Measurements from ENCODE around the gene TAF1B. TPM values are rescaled to one million over a fixed set of nuclear protein-coding genes. Genes with fewer than 3 reads are reported as not detected.
A peak's percentile ranks its signal among the peaks of the same experiment; 100 is the strongest.

The TAF1B gene
- 10 to 100 TPM; 22.0 to 22.1 TPM for total RNA-seq
- polyA plus RNA-seq (ENCODE audit: insufficient read length in 6 of 6): 10 to 100 TPM; 26.3 to 33.9 (median 30.4) TPM
- long read RNA-seq, donor 1, transcript TAF1B-201 (15 exons, 2,387 nt): major isoform, 5 of 5 reads
- long read RNA-seq, donor 1, partial matches to known transcripts: 0 of 5 reads
- long read RNA-seq, donor 1, other reads (novel, unspliced or antisense): 0 of 5 reads
- long read RNA-seq, donor 2, transcript TAF1B-201 (15 exons, 2,387 nt): major isoform, 5 of 7 reads
- long read RNA-seq, donor 2, partial matches to known transcripts: 0 of 7 reads
- long read RNA-seq, donor 2, other reads (novel, unspliced or antisense): 0 of 7 reads
- long read RNA-seq, donor 3, partial matches to known transcripts: 0 of 4 reads
- long read RNA-seq, donor 3, other reads (novel, unspliced or antisense): 0 of 4 reads
- long read RNA-seq, donor 4, transcript TAF1B-201 (15 exons, 2,387 nt): major isoform, 5 of 15 reads
- long read RNA-seq, donor 4, partial matches to known transcripts: 9 of 15 reads
- long read RNA-seq, donor 4, other reads (novel, unspliced or antisense): 0 of 15 reads
- long read RNA-seq, donor 5, partial matches to known transcripts: 0 of 1 reads
- long read RNA-seq, donor 5, other reads (novel, unspliced or antisense): 0 of 1 reads
- long read RNA-seq, donor 6: 0 reads
- long read RNA-seq, donor 7, partial matches to known transcripts: 0 of 3 reads
- long read RNA-seq, donor 7, other reads (novel, unspliced or antisense): 0 of 3 reads
- long read RNA-seq, donor 8, partial matches to known transcripts: 0 of 1 reads
- long read RNA-seq, donor 8, other reads (novel, unspliced or antisense): 0 of 1 reads
- long read RNA-seq, donor 9: 0 reads
- long read RNA-seq, donor 10, partial matches to known transcripts: 6 of 8 reads
- long read RNA-seq, donor 10, other reads (novel, unspliced or antisense): 2 of 8 reads
- long read RNA-seq, donor 11, partial matches to known transcripts: 0 of 1 reads
- long read RNA-seq, donor 11, other reads (novel, unspliced or antisense): 0 of 1 reads
- long read RNA-seq, donor 12, partial matches to known transcripts: 0 of 1 reads
- long read RNA-seq, donor 12, other reads (novel, unspliced or antisense): 0 of 1 reads

DNA sequence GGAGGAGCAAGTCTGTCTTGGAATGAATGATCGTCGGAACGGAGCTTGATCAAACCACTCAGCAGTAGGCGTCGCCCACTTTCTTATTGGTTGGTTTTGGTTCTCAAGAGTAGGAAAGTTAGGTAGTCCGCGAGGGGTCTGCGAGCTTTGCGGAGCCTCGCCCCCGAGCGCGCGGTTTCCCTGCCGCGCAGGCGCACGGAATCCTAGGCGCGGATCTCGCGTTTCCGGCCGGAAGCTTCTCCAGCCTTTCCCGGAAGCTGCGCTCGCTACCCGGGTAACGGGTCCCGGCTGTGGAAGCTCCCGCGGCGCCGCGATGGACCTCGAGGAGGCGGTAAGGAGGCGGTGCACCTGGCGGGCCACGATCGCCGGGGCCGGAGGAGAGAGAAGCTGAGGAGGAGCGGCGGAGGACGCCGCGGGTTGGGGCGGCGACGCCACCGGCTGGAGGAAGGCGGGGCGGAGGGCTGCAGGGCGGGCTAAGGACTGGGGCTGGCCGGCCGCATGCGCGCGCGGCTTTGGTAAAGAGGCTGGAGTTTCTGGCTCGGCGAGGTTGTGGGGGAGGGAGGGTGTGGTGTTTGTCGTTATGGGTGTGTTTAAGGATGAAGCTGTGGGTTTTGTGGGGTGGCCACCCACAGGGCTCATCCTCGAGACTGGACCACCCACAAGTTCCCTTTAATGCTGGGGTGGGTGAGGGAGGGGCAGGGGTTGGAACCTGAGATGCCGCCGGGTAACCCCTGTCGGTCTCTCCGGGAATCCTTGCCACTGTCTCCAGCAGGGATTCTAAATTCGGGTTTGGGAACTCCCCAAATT is at the start of gene TAF1B:
Gene TAF1B (plus strand): TSS at position 246 of the 807 bp plus-strand sequence. CDS start 68 bp downstream, at position 314.
- no peak for TF ChIP-seq CTCF (IDR thresholded peaks at IDR 0.05)
- peak within 1 kb of the TSS; percentile 64 to 67 for H3K4me3 ChIP-seq
- H3K27ac ChIP-seq: peak within 1 kb of the TSS; percentile 88 to 91
- H3K9me3 ChIP-seq: no peaks in the 10 kb centered on the region
- H3K36me3 ChIP-seq: peaks cover 0 to 19% of the 10 kb centered on the region in 2 donors
- peak; percentile 92 to 96 (median 95) for DNase-seq
- H3K27me3 ChIP-seq: no peaks in the 10 kb centered on the region
- peak; percentile 98 for ATAC-seq
- H3K4me1 ChIP-seq: peaks cover 0 to 34% of the 10 kb centered on the region in 2 donors
- intact Hi-C loops (cut with DNase I): no loop called here

DNA sequence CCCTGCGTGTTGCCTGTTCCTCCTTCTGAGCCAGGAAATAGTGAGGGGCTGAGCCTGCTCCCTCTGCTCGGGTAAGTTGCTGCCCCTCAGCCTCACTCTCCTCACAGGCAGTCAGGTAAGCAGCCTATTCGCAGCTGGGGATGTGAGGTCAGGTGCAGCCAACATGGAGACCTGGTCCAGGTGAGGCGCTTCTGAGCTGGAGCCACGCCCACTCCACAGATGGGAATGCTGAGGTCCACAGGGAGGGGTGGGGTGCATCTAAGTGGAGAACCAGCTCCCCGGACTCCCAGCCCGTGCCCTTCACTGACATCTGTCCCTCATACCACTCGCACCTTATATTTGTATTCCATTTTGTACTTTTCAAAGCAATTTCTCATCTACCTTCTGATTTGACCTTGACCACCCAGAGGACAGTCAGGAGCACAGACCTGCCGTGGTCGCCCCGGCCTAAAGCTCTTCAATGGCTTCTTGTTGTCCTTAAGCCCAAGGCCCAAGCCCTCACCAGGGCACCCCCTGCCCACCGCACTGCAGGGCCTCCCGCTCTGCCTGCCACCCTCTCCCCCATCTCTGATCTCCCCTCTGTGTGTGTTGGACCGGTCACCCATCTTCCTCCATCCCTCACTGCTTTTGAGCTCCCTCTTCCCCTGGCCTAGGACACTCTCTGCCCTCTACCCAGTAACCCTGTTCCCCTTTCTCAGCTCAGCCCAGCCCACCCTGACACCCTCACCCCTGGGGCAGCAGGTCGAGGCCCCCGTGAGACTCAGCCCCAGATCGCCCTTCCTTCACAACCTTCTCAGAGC is 49.2 kb upstream of the TAF1B start:
- no peaks in the 10 kb centered on the region for H3K9me3 ChIP-seq
- H3K4me1 ChIP-seq: peaks cover 0 to 16% of the 10 kb centered on the region in 2 donors
- no peak overlapping the region for H3K27ac ChIP-seq
- ATAC-seq: no peak
- H3K27me3 ChIP-seq: no peaks in the 10 kb centered on the region
- intact Hi-C loops (cut with DNase I): no loop called here
- DNase-seq: no peak
- no peak for TF ChIP-seq CTCF (IDR thresholded peaks at IDR 0.05)
- H3K36me3 ChIP-seq: no peaks in the 10 kb centered on the region
- no peak overlapping the region for H3K4me3 ChIP-seq

DNA sequence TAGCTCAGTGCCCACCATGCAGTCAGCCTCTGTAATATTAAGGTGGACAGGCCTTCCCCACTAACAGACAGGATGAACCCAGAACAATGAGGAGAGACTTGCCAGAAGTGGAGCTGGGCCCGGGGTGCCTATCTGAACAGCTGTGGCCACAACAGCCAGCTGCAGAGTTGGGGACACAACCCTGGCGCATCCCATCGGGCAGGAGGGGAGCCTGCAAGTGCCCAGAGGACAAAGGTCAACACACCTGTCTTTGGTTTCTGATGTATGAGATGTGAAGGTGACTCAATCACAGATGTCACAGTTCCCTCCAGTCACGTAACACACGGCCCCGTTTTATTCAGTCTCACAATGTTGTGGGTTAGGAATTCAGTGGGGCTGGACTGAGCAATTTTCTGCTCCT is 48.2 kb upstream of the TAF1B start:
- Histone ChIP-seq H3K27ac (no peak overlapping the region), H3K9me3 (no peaks in the 10 kb centered on the region), H3K4me3 (no peak overlapping the region), H3K27me3 (no peaks in the 10 kb centered on the region), H3K36me3 (no peaks in the 10 kb centered on the region), H3K4me1 (peaks cover 4 to 26% of the 10 kb centered on the region in 2 donors)
- no peak for DNase-seq
- intact Hi-C loops (cut with DNase I): no loop called here
- TF ChIP-seq CTCF (IDR thresholded peaks at IDR 0.05): no peak
- no peak for ATAC-seq

All from left lung (tissue), 14 donors.